Aorta (tissue), 5 donors: Measurements from ENCODE around the gene RCL1. TPM values are rescaled to one million over a fixed set of nuclear protein-coding genes. Genes with fewer than 3 reads are reported as not detected.
"Not testable (repeated sequence)": the region's sequence is repeated elsewhere in the genome, so short reads cannot be mapped to it uniquely, and the experiment has no call there.

Experiments
- ATAC-seq: fragments of 200-7000 bp; cut with Tn5 transposase; one replicate; pipeline ENCODE4 v1.9.1; 2022; ENCODE audit warnings: moderate library complexity; ENCODE audit not compliant: low FRiP score
- DNase-seq, 2 donors: peaks; one replicate each; pipeline ENCODE4 v3.0.0-alpha.2; 2020
- H3K27ac ChIP-seq, 2 donors: one replicate each; pipeline ENCODE4 v1.5.1; 2013; ENCODE audit warnings: low read length in 2 of 2, mild to moderate bottlenecking in 2 of 2, moderate library complexity in 2 of 2, control low read depth in 1 of 2, inconsistent platforms in 1 of 2, low read depth in 1 of 2
- H3K27me3 ChIP-seq, 2 donors: one replicate each; pipeline ENCODE4 v1.6.1; 2013; ENCODE audit warnings: control low read depth in 1 of 2, low read length in 1 of 2, mild to moderate bottlenecking in 1 of 2, moderate library complexity in 1 of 2; ENCODE audit not compliant: insufficient read depth in 2 of 2, control insufficient read depth in 1 of 2
- H3K36me3 ChIP-seq, 2 donors: one replicate each; pipeline ENCODE4 v1.6.1; 2013; ENCODE audit warnings: control low read depth in 1 of 2, low read length in 1 of 2, mild to moderate bottlenecking in 1 of 2; ENCODE audit not compliant: insufficient read depth in 2 of 2, control insufficient read depth in 1 of 2
- H3K4me1 ChIP-seq, 2 donors: one replicate each; pipeline ENCODE4 v1.6.1; 2013; ENCODE audit warnings: low read length in 2 of 2, control low read depth in 1 of 2, mild to moderate bottlenecking in 1 of 2, moderate library complexity in 1 of 2; ENCODE audit not compliant: insufficient read depth in 2 of 2, control insufficient read depth in 1 of 2
- H3K4me3 ChIP-seq, 2 donors: one replicate each; pipeline ENCODE4 v1.5.1; 2013; ENCODE audit warnings: low read length in 2 of 2, control low read depth in 1 of 2, mild to moderate bottlenecking in 1 of 2
- H3K9me3 ChIP-seq: one replicate; pipeline ENCODE4 v1.6.1; 2013; ENCODE audit warnings: mild to moderate bottlenecking, low read length; ENCODE audit not compliant: control insufficient read depth
- whole genome bisulfite sequencing, 2 donors: extraction: QIAGEN DNeasy Blood & Tissue Kit; methylation state at CpG; one replicate each; pipeline ENCODE4 v1.1.7; 2013; 5-methylcytosine and 5-hydroxymethylcytosine counted together
- intact Hi-C, 2 donors: fragments of 100-400 bp; cut with DNase I; formaldehyde crosslinking; loops; one replicate each; pipeline versions ENCODE4 v1.14.2 to v1.15.0; 2022
- microRNA-seq, 2 donors: library from miRNA; unstranded; fragments of <30 nt; microRNA quantifications; one replicate each; pipeline ENCODE4 v1.2.0, GENCODE V29; 2020
- polyA plus RNA-seq, 2 donors: library from polyadenylated mRNA; stranded (reverse); fragments of 200-250 nt; gene quantifications; one replicate each; pipeline ENCODE4 v1.2.3, GENCODE V29; 2013
- total RNA-seq, 2 donors: library from RNA; stranded (reverse); fragmentation: NEBNext Ultra II Directional; extraction: Animal tissue kit (Norgen Biotek cat#: 25700); gene quantifications; one replicate each; pipeline ENCODE4 v1.2.1, GENCODE V29; 2021
- donor health status: healthy with polysubstance abuse.
- donor health status: Bipolar disorder and iron deficiency.
- donor health status: DM: no; HTN: no; CAD: no.
- donor health status: DM: no; HTN: no; CAD: no.
- donor health status: DM: yes; HTN: yes; CAD: no.

Gene RCL1
- total and polyA plus RNA-seq, 4 donors = 10.8 to 41.9 (median 26.8) TPM

DNA sequence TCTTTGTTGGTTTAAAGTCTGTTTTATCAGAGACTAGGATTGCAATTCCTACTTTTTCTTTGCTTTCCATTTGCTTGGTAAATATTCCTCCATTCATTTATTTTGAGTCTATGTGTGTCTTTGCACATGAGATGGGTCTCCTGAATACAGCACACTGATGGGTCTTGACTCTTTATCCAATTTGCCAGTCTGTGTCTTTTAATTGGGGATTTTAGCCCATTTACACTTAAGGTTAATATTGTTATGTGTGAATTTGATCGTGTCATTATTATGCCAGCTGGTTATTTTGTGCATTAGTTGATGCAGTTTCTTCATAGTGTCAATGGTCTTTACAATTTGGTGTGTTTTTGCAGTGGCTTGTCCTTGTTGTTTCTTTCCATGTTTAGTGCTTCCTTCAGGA lies 107.1 kb downstream of the RCL1 start:
- 88 to 94% methylated on average over 1 of the region's 1 CpG for WGBS, 2 donors
- H3K27me3 ChIP-seq, H3K27ac ChIP-seq, H3K4me1 ChIP-seq, DNase-seq, H3K4me3 ChIP-seq, H3K36me3 ChIP-seq, H3K9me3 ChIP-seq, ATAC-seq: not testable (repeated sequence)
- intact Hi-C loops = loop anchor here in 1 of 2 donors (5.0 kb wide), 1 partner anchor 37 kb away; no protein-coding TSS in a partner anchor

DNA sequence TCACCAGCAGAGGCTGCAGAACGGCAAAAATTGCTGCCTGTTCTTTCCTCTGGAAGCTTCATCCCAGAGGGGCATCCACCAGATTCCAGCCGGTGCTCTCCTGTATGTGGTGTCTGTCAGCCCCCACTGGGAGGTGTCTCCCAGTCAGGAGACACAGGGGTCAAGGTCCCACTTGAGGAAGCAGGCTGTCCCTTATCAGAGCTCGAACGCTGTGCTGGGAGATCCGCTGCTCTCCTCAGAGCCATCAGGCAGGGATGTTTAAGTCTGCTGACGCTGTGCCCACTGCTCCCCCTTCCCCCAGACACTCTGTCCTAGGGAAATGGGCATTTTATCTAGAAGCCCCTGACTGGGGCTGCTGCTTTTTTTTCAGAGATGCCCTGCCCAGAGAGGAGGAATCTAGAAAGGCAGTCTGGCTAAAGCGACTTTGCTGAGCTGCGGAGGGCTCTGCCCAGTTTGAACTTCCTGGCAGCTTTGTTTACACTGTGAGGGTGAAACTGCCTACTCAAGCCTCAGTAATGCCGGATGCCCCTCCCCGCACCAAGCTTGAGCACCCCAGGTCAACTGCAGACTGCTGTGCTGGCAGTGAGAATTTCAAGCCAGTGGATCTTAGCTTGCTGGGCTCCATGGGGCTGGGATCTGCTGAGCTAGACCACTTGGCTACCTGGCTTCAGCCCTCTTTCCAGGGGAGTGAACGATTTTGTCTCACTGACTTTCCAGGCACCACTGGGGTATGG lies 108.8 kb downstream of the RCL1 start:
- H3K27me3 ChIP-seq, H3K4me1 ChIP-seq, H3K9me3 ChIP-seq, H3K36me3 ChIP-seq, H3K27ac ChIP-seq, H3K4me3 ChIP-seq, ATAC-seq: not testable (repeated sequence)
- intact Hi-C loops = loop anchor here in 1 of 2 donors (5.0 kb wide), 1 partner anchor 36 kb away; no protein-coding TSS in a partner anchor
- DNase-seq = peak; percentile 69 to 80
- WGBS, 2 donors = 37 to 39% methylated on average over 11 of the region's 11 CpGs

DNA sequence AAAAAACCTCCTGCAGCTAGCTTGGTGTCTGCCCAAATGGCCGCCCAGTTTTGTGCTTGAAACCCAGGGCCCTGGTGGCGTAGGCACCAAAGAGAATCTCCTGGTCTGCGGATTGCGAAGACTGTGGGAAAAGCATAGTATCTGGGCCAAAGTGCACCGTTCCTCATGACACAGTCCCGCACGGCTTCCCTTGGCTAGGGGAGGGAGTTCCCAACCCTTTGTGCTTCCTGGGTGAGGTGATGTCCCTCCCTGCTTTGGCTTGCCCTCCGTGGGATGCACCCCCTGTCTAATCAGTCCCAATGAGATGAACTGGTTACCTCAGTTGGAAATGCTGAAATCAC lies 109.4 kb downstream of the RCL1 start:
- Histone ChIP-seq H3K27ac (no peak overlapping the region), H3K27me3 (no peaks in the 10 kb centered on the region), H3K36me3 (no peaks in the 10 kb centered on the region), H3K4me3 (no peak overlapping the region), H3K4me1 (peaks cover 4% of the 10 kb centered on the region in 2 donors), H3K9me3 (no peaks in the 10 kb centered on the region)
- intact Hi-C loops = loop anchor here in 1 of 2 donors (5.0 kb wide), 1 partner anchor 35 kb away; no protein-coding TSS in a partner anchor
- no peak for ATAC-seq
- DNase-seq = no peak
- WGBS, 2 donors = 91 to 98% methylated on average over 8 of the region's 8 CpGs

DNA sequence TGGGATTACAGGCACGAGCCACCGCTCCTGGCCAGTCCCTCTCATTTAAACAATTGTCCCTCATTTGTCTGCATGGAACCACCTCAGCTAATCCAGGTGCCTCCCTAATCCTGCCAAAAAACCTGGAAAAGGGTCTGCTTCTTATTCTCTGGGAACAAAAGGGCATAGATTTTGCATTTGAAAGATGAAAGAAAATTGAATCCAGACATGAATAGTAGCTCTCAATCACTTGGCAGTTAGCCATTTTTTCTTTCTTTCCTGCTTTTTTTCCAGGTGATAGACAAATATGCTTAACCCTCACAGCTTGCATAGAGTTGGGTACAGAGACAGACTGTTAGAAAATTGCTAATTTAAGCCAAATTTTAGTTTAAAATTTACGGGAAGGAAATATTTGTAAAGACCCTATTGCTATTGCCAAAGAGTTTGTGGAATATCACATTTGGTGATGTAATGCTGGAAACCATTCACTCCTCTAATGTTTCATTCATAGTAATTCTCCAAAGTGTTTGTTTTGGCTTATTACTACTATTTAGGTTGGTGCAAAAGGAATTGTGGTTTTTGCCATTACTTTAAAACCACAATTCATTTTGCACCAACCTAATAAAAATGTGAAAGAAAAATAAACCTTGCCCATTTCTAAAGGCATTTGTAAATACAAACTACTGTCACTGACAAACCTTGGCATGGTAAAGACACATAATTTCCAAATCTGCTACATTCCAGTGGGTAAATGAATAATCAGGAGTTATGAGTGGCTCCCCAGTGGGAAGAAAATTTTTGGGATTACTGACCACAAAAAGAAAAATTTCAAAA lies 111.8 kb downstream of the RCL1 start:
- H3K9me3 ChIP-seq = no peaks in the 10 kb centered on the region
- intact Hi-C loops = loop anchor here in 1 of 2 donors (5.0 kb wide), 2 partner anchors 33 to 83 kb away; partner anchors contain the start of gene JAK2
- H3K36me3 ChIP-seq = no peaks in the 10 kb centered on the region
- 51 to 53% methylated on average over 3 of the region's 3 CpGs for WGBS, 2 donors
- H3K4me1 ChIP-seq = peaks cover 4% of the 10 kb centered on the region in 2 donors
- H3K27me3 ChIP-seq = no peaks in the 10 kb centered on the region
- no peak overlapping the region for H3K4me3 ChIP-seq
- peak; percentile 62 for ATAC-seq
- DNase-seq = no peak
- H3K27ac ChIP-seq = no peak overlapping the region

DNA sequence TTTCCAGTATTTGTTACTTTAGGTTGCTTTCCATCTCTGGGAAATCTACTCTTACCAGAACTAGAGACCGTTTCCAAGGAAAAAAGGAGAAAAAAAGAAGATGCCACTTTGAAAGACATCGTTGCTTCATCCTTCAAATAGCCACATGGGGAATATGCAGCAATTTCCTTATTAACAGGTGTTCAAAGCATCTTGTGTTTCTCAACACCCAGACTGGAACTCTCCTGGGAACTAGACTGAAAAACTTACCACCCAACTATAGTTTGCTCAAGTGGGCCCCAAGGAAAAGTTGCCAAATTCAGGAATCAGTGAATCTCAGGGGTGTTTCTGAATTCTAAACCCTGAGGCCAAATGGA lies 112.4 kb downstream of the RCL1 start:
- intact Hi-C loops = loop anchor here in 1 of 2 donors (5.0 kb wide), 1 partner anchor 82 kb away; the partner anchor contains the start of gene JAK2
- no peaks in the 10 kb centered on the region for H3K27me3 ChIP-seq
- WGBS, 2 donors = 61 to 70% methylated on average over 2 of the region's 2 CpGs
- H3K9me3 ChIP-seq = no peaks in the 10 kb centered on the region
- H3K4me1 ChIP-seq = peaks cover 4% of the 10 kb centered on the region in 2 donors
- H3K27ac ChIP-seq = no peak overlapping the region
- H3K4me3 ChIP-seq = no peak overlapping the region
- H3K36me3 ChIP-seq = no peaks in the 10 kb centered on the region
- no peak for ATAC-seq
- DNase-seq = no peak

Small RNA genes lying within 50 kb of the gene (microRNA-seq; reads per million reads assigned to microRNA genes)
- 47.7 to 110 reads per million in 2 donors for gene MIR101-2

Other genes starting within 250 kb of the RCL1 start
- 1 to 10 TPM; 4.5 to 4.8 TPM for gene PLPP6, start 130.7 kb upstream of the RCL1 start, total RNA-seq
- gene PLPP6, start 130.7 kb upstream of the RCL1 start, polyA plus RNA-seq = 1 to 10 TPM; 1.5 to 4.7 TPM
- 1 to 10 TPM; 3.8 to 6.7 TPM for gene SPATA6L, start 126.5 kb upstream of the RCL1 start, total RNA-seq
- 1 to 10 TPM; 1.0 to 1.9 TPM for gene SPATA6L, start 126.5 kb upstream of the RCL1 start, polyA plus RNA-seq
- gene CDC37L1, start 113.4 kb upstream of the RCL1 start, total RNA-seq = 10 to 100 TPM; 19.5 to 26.3 TPM
- gene CDC37L1, start 113.4 kb upstream of the RCL1 start, polyA plus RNA-seq = 10 to 100 TPM; 17.8 to 19.9 TPM
- 10 to 100 TPM; 39.4 to 51.4 TPM for gene AK3, start 51.7 kb upstream of the RCL1 start, total RNA-seq
- gene AK3, start 51.7 kb upstream of the RCL1 start, polyA plus RNA-seq = 10 to 100 TPM; 52.1 to 56.1 TPM
- gene JAK2, start 192.3 kb downstream of the RCL1 start, total RNA-seq = 100 to 1,000 TPM in 1 of 2 donors, 10 to 100 TPM in 1; 77.4 to 144 TPM
- gene JAK2, start 192.3 kb downstream of the RCL1 start, polyA plus RNA-seq = 10 to 100 TPM; 17.7 to 19.4 TPM